ENCODE results near the gene GPHN. TPM values are rescaled to one million over a fixed set of nuclear protein-coding genes. Genes with fewer than 3 reads are reported as not detected.

GPHN gene
- total and polyA plus RNA-seq, 7 donors: 8.1 to 39.7 (median 22.3) TPM

DNA sequence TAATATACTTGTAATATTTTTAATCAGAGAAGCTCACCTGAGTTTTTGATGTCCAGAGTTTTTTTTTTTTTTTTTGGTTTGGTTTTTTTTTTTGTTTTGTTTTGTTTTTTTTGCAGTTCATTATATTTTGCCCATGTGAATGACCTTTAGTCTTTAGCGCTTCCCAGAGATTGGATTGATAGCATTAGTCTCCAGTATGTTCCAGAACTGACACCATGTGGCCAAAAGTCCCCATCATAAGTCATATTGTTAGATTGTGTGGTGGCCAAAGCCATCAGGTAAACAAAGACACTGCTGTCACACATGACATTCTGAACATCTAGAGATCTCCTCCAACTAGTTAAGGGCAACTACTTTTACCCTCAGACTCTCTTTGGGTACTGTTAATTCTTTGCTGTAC lies 408.5 kb downstream of the GPHN start:
- TF ChIP-seq, protein P1, sequence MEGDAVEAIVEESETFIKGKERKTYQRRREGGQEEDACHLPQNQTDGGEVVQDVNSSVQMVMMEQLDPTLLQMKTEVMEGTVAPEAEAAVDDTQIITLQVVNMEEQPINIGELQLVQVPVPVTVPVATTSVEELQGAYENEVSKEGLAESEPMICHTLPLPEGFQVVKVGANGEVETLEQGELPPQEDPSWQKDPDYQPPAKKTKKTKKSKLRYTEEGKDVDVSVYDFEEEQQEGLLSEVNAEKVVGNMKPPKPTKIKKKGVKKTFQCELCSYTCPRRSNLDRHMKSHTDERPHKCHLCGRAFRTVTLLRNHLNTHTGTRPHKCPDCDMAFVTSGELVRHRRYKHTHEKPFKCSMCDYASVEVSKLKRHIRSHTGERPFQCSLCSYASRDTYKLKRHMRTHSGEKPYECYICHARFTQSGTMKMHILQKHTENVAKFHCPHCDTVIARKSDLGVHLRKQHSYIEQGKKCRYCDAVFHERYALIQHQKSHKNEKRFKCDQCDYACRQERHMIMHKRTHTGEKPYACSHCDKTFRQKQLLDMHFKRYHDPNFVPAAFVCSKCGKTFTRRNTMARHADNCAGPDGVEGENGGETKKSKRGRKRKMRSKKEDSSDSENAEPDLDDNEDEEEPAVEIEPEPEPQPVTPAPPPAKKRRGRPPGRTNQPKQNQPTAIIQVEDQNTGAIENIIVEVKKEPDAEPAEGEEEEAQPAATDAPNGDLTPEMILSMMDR (IDR thresholded peaks at IDR 0.05): no peak
- Histone ChIP-seq H3K4me3 (no peak overlapping the region), H3K4me1 (no peaks in the 10 kb centered on the region), H3K36me3 (ENCODE audit: insufficient read depth in 1 of 2, low read depth in 1 of 2) (peaks cover 0 to 3% of the 10 kb centered on the region in 2 donors), H3K9me3 (no peaks in the 10 kb centered on the region), H3K27me3 (ENCODE audit: insufficient read depth in 3 of 3, low read length in 2 of 3) (no peaks in the 10 kb centered on the region), H3K27ac (no peak overlapping the region)
- intact Hi-C loops (cut with DNase I): no loop called here
- WGBS, 3 donors: 99 to 100% (median 100%) methylated on average over 1 of the region's 1 CpG
- DNase-seq (no peak), ATAC-seq (no peak)

DNA sequence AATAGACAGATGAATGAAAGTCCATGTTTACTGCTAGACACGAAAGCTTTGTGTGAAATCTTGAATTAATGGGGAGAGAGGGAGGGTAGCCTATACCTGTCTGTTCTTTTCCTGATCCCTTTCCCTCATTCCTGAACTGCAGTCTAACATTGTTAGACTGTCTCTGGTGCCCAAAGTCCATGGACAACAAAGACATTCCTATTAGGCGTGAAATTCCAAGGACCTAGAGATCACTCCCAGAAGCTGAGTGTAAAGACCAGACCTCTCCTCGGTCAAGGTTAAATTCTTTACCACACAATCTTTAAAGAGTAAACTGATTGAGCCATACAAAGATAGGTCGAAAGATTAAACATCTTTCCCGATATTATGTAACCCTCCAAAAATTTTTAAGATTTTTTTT lies 410.6 kb downstream of the GPHN start:
- no peaks in the 10 kb centered on the region for H3K4me1 ChIP-seq
- 91 to 93% (median 93%) methylated on average over 5 of the region's 5 CpGs for WGBS, 3 donors
- no peak for DNase-seq
- H3K27ac ChIP-seq: no peak overlapping the region
- H3K9me3 ChIP-seq: no peaks in the 10 kb centered on the region
- no peak for ATAC-seq
- TF ChIP-seq, protein P1 (IDR thresholded peaks at IDR 0.05): no peak
- no peak overlapping the region for H3K4me3 ChIP-seq
- no peaks in the 10 kb centered on the region for H3K27me3 ChIP-seq (ENCODE audit: insufficient read depth in 3 of 3, low read length in 2 of 3)
- intact Hi-C loops (cut with DNase I): no loop called here
- peaks cover 5 to 14% of the 10 kb centered on the region in 2 donors for H3K36me3 ChIP-seq (ENCODE audit: insufficient read depth in 1 of 2, low read depth in 1 of 2)

DNA sequence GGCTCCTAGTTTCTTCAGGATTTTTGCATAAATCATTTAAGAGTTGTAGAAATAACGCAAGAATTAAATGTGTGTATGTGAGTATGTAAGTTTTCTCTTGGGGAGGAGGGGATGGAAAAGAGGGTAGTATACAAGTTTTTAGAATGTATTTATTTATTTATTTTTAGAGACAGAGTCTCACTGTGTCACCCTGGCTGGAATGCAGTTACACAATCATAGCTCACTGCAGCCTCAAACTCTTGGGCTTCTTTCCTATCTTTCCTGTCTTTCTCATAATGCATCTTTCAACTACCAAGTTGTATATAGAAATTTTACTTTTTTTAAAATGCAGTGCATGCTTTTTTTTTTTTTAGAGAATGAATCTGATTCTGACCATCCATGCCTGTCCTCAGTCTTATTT lies 412.2 kb downstream of the GPHN start:
- Histone ChIP-seq H3K4me3 (no peak overlapping the region), H3K4me1 (no peaks in the 10 kb centered on the region), H3K36me3 (ENCODE audit: insufficient read depth in 1 of 2, low read depth in 1 of 2) (peaks cover 5 to 25% of the 10 kb centered on the region in 2 donors), H3K9me3 (no peaks in the 10 kb centered on the region), H3K27ac (no peak overlapping the region), H3K27me3 (ENCODE audit: insufficient read depth in 3 of 3, low read length in 2 of 3) (no peaks in the 10 kb centered on the region)
- intact Hi-C loops (cut with DNase I): no loop called here
- ATAC-seq (no peak), DNase-seq (no peak)
- TF ChIP-seq, protein P1 (IDR thresholded peaks at IDR 0.05): no peak
- 96 to 100% (median 97%) methylated on average over 1 of the region's 1 CpG for WGBS, 3 donors

DNA sequence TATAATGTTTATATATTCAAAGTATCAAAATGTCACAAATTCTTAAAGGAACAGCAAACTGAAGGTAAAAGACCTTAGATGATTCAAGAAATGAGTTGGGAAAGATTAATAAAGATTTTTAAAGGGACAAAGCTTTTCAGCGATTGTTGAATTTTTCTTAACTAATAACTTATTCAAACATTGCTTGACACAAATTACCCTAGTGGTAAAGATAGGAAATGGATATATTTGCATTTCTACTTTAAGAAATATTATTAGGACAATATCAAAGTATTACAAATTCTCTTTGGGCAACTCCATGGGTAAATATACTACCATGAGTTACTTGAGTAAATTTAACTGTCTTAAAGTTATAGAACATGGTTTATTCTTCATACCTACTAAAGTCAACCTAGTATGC lies 415.3 kb downstream of the GPHN start:
- no peak overlapping the region for H3K27ac ChIP-seq
- TF ChIP-seq, protein P1 (IDR thresholded peaks at IDR 0.05): no peak
- intact Hi-C loops (cut with DNase I): no loop called here
- no peaks in the 10 kb centered on the region for H3K27me3 ChIP-seq (ENCODE audit: insufficient read depth in 3 of 3, low read length in 2 of 3)
- ATAC-seq (no peak), DNase-seq (no peak)
- no peaks in the 10 kb centered on the region for H3K9me3 ChIP-seq
- no peak overlapping the region for H3K4me3 ChIP-seq
- no peaks in the 10 kb centered on the region for H3K4me1 ChIP-seq
- WGBS, 3 donors: 95 to 100% (median 97%) methylated on average over 1 of the region's 1 CpG
- H3K36me3 ChIP-seq (ENCODE audit: insufficient read depth in 1 of 2, low read depth in 1 of 2): peaks cover 5 to 25% of the 10 kb centered on the region in 2 donors

DNA sequence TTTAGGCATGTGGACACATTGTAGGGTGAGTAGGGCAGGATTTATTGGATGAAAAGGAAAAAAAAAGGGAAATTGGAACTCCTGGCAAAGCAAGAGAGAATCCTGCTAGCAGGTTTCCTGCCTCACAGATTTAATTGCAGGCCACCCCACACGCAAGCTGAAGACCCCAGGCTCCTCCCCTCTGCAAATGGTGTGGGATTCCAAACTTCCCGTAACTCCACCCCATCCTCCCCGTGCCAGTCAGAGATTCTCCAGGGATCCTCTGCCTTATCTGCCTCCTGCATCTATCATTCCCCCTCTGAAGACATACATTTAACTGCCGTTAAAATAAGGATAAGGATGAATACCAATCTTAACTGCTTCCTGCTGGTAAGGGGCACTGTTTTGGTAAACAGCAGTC lies 431.5 kb downstream of the GPHN start:
- WGBS, 3 donors: 71 to 80% (median 73%) methylated on average over 4 of the region's 4 CpGs
- no peak for ATAC-seq
- intact Hi-C loops (cut with DNase I): no loop called here
- no peaks in the 10 kb centered on the region for H3K27me3 ChIP-seq (ENCODE audit: insufficient read depth in 3 of 3, low read length in 2 of 3)
- no peaks in the 10 kb centered on the region for H3K4me1 ChIP-seq
- TF ChIP-seq, protein P1 (IDR thresholded peaks at IDR 0.05): no peak
- H3K4me3 ChIP-seq: no peak overlapping the region
- peaks cover 23% of the 10 kb centered on the region for H3K9me3 ChIP-seq
- no peak overlapping the region for H3K27ac ChIP-seq
- no peak for DNase-seq
- peaks cover 6 to 23% of the 10 kb centered on the region in 2 donors for H3K36me3 ChIP-seq (ENCODE audit: insufficient read depth in 1 of 2, low read depth in 1 of 2)
